ENCODE measurements around the gene ATAD5.
"Not testable (repeated sequence)": the region's sequence is repeated elsewhere in the genome, so short reads cannot be mapped to it uniquely, and the experiment has no call there.

ATAD5 gene

GRCh38 chr17:30831663-30832437, at the start of gene ATAD5:
Gene ATAD5, plus strand, starts transcription at chr17:30831966. Its CDS starts 382 bp downstream, at chr17:30832348.
- H3K36me3 Mint-ChIP-seq (ENCODE audit: low read depth): peaks cover 13% of the 10 kb centered on the region
- peak within 1 kb of the TSS; percentile 91 for H3K27ac Mint-ChIP-seq
- H3K4me3 Mint-ChIP-seq: peak within 1 kb of the TSS; percentile 96
- no peaks in the 10 kb centered on the region for H3K27me3 Mint-ChIP-seq (ENCODE audit: low read depth)
- no peaks in the 10 kb centered on the region for H3K9me3 Mint-ChIP-seq
- H3K4me1 Mint-ChIP-seq (ENCODE audit: low read depth): peaks cover 30% of the 10 kb centered on the region

- Mint-ChIP-seq H3K27ac (peak overlapping the region; percentile 20), H3K36me3 (ENCODE audit: low read depth) (peaks cover 21% of the 10 kb centered on the region), H3K27me3 (ENCODE audit: low read depth) (no peaks in the 10 kb centered on the region)
Observed at GRCh38 chr17:30782206-30782605, 49.6 kb upstream of the ATAD5 start.

GRCh38 chr17:30788918-30789317, 42.8 kb upstream of the ATAD5 start:
- peaks cover 13% of the 10 kb centered on the region for H3K4me1 Mint-ChIP-seq (ENCODE audit: low read depth)
- peaks cover 35% of the 10 kb centered on the region for H3K36me3 Mint-ChIP-seq (ENCODE audit: low read depth)
- H3K27me3 Mint-ChIP-seq (ENCODE audit: low read depth): no peaks in the 10 kb centered on the region
- H3K9me3 Mint-ChIP-seq: no peaks in the 10 kb centered on the region
- no peak overlapping the region for H3K4me3 Mint-ChIP-seq
- peak overlapping the region; percentile 83 for H3K27ac Mint-ChIP-seq

More at GRCh38 chr17:30782206-30782605, 49.6 kb upstream of the ATAD5 start:
- H3K4me1 Mint-ChIP-seq (ENCODE audit: low read depth): peaks cover 11% of the 10 kb centered on the region
- H3K4me3 Mint-ChIP-seq: no peak overlapping the region
- H3K9me3 Mint-ChIP-seq: no peaks in the 10 kb centered on the region

GRCh38 chr17:30790279-30790678, 41.5 kb upstream of the ATAD5 start:
- H3K4me1 Mint-ChIP-seq (ENCODE audit: low read depth): peaks cover 13% of the 10 kb centered on the region
- H3K9me3 Mint-ChIP-seq: no peaks in the 10 kb centered on the region
- no peaks in the 10 kb centered on the region for H3K27me3 Mint-ChIP-seq (ENCODE audit: low read depth)
- H3K4me3 Mint-ChIP-seq: peak overlapping the region; percentile 27
- peaks cover 36% of the 10 kb centered on the region for H3K36me3 Mint-ChIP-seq (ENCODE audit: low read depth)
- peak overlapping the region; percentile 83 for H3K27ac Mint-ChIP-seq

GRCh38 chr17:30793282-30793977, 38.3 kb upstream of the ATAD5 start:
- Mint-ChIP-seq H3K36me3 (ENCODE audit: low read depth) (peaks cover 42% of the 10 kb centered on the region), H3K4me3 (no peak overlapping the region), H3K27me3 (ENCODE audit: low read depth) (no peaks in the 10 kb centered on the region), H3K4me1 (ENCODE audit: low read depth) (peaks cover 18% of the 10 kb centered on the region), H3K27ac (no peak overlapping the region), H3K9me3 (no peaks in the 10 kb centered on the region)

- Mint-ChIP-seq H3K4me3 (no peak overlapping the region), H3K36me3 (ENCODE audit: low read depth) (peaks cover 37% of the 10 kb centered on the region), H3K27me3 (ENCODE audit: low read depth) (no peaks in the 10 kb centered on the region), H3K9me3 (no peaks in the 10 kb centered on the region), H3K27ac (peak overlapping the region; percentile 1), H3K4me1 (ENCODE audit: low read depth) (peaks cover 15% of the 10 kb centered on the region)
Observed at GRCh38 chr17:30794372-30794771, 37.4 kb upstream of the ATAD5 start.

- Mint-ChIP-seq H3K27ac (peak overlapping the region; percentile 69), H3K27me3 (ENCODE audit: low read depth) (no peaks in the 10 kb centered on the region), H3K9me3 (no peaks in the 10 kb centered on the region), H3K4me3 (no peak overlapping the region), H3K4me1 (ENCODE audit: low read depth) (peaks cover 7% of the 10 kb centered on the region), H3K36me3 (ENCODE audit: low read depth) (peaks cover 34% of the 10 kb centered on the region)
Observed at GRCh38 chr17:30796016-30796415, 35.8 kb upstream of the ATAD5 start.

- no peak overlapping the region for H3K27ac Mint-ChIP-seq
- H3K27me3 Mint-ChIP-seq (ENCODE audit: low read depth): no peaks in the 10 kb centered on the region
- H3K4me3 Mint-ChIP-seq: no peak overlapping the region
- peaks cover 36% of the 10 kb centered on the region for H3K36me3 Mint-ChIP-seq (ENCODE audit: low read depth)
- peaks cover 4% of the 10 kb centered on the region for H3K9me3 Mint-ChIP-seq
- H3K4me1 Mint-ChIP-seq (ENCODE audit: low read depth): peaks cover 15% of the 10 kb centered on the region
Observed at GRCh38 chr17:30801671-30802070, 30.1 kb upstream of the ATAD5 start.

GRCh38 chr17:30805944-30806456, 25.8 kb upstream of the ATAD5 start:
- H3K4me3 Mint-ChIP-seq: no peak overlapping the region
- H3K9me3 Mint-ChIP-seq: peaks cover 4% of the 10 kb centered on the region
- peaks cover 39% of the 10 kb centered on the region for H3K4me1 Mint-ChIP-seq (ENCODE audit: low read depth)
- H3K27ac Mint-ChIP-seq: peak overlapping the region; percentile 32
- H3K36me3 Mint-ChIP-seq (ENCODE audit: low read depth): peaks cover 31% of the 10 kb centered on the region
- no peaks in the 10 kb centered on the region for H3K27me3 Mint-ChIP-seq (ENCODE audit: low read depth)

GRCh38 chr17:30807896-30808295, 23.9 kb upstream of the ATAD5 start:
- Mint-ChIP-seq H3K27me3 (ENCODE audit: low read depth) (no peaks in the 10 kb centered on the region), H3K9me3 (peaks cover 4% of the 10 kb centered on the region), H3K27ac (peak overlapping the region; percentile 94), H3K4me3 (peak overlapping the region; percentile 83), H3K36me3 (ENCODE audit: low read depth) (peaks cover 24% of the 10 kb centered on the region), H3K4me1 (ENCODE audit: low read depth) (peaks cover 46% of the 10 kb centered on the region)

GRCh38 chr17:30808785-30809286, 22.9 kb upstream of the ATAD5 start:
- Mint-ChIP-seq H3K4me1 (ENCODE audit: low read depth) (peaks cover 51% of the 10 kb centered on the region), H3K27me3 (ENCODE audit: low read depth) (no peaks in the 10 kb centered on the region), H3K9me3 (no peaks in the 10 kb centered on the region), H3K27ac (peak overlapping the region; percentile 94), H3K4me3 (peak overlapping the region; percentile 83), H3K36me3 (ENCODE audit: low read depth) (peaks cover 20% of the 10 kb centered on the region)

- peaks cover 14% of the 10 kb centered on the region for H3K36me3 Mint-ChIP-seq (ENCODE audit: low read depth)
- H3K27ac Mint-ChIP-seq: peak overlapping the region; percentile 94
- no peaks in the 10 kb centered on the region for H3K9me3 Mint-ChIP-seq
- no peaks in the 10 kb centered on the region for H3K27me3 Mint-ChIP-seq (ENCODE audit: low read depth)
- peaks cover 45% of the 10 kb centered on the region for H3K4me1 Mint-ChIP-seq (ENCODE audit: low read depth)
- peak overlapping the region; percentile 83 for H3K4me3 Mint-ChIP-seq
Observed at GRCh38 chr17:30809867-30810266, 21.9 kb upstream of the ATAD5 start.

- H3K27ac Mint-ChIP-seq: peak overlapping the region; percentile 85
Observed at GRCh38 chr17:30812218-30813177, 19.3 kb upstream of the ATAD5 start.

GRCh38 chr17:30814236-30814635, 17.5 kb upstream of the ATAD5 start:
- H3K4me3 Mint-ChIP-seq; H3K27me3 Mint-ChIP-seq (ENCODE audit: low read depth); H3K27ac Mint-ChIP-seq; H3K9me3 Mint-ChIP-seq: not testable (repeated sequence)
- Mint-ChIP-seq H3K36me3 (ENCODE audit: low read depth) (peaks cover 27% of the 10 kb centered on the region), H3K4me1 (ENCODE audit: low read depth) (peaks cover 40% of the 10 kb centered on the region)

More at GRCh38 chr17:30812218-30813177, 19.3 kb upstream of the ATAD5 start:
- H3K36me3 Mint-ChIP-seq (ENCODE audit: low read depth): peaks cover 21% of the 10 kb centered on the region
- H3K4me3 Mint-ChIP-seq: peak overlapping the region; percentile 12
- H3K27me3 Mint-ChIP-seq (ENCODE audit: low read depth): no peaks in the 10 kb centered on the region
- no peaks in the 10 kb centered on the region for H3K9me3 Mint-ChIP-seq
- peaks cover 43% of the 10 kb centered on the region for H3K4me1 Mint-ChIP-seq (ENCODE audit: low read depth)

All from T-helper 1 cell treated with Interleukin-12 subunit alpha and Interleukin-12 subunit beta and Interleukin-4 antibody, amounts not matched to agents 30 μg/mL and 1 μg/mL, for 36 hours (primary cell).